Muscle layer of duodenum (tissue), 2 donors: ENCODE results near the gene AP1S3.
"Not testable (repeated sequence)": the region's sequence is repeated elsewhere in the genome, so short reads cannot be mapped to it uniquely, and the experiment has no call there.

ENCODE experiments used
- H3K27ac ChIP-seq: one replicate; pipeline ENCODE4 v1.7.0; 2013; ENCODE audit warnings: mild to moderate bottlenecking, low read length
- H3K27me3 ChIP-seq: one replicate; pipeline ENCODE4 v1.7.0; 2013; ENCODE audit warnings: low read depth, mild to moderate bottlenecking, control low read depth, low read length
- H3K36me3 ChIP-seq, 2 donors: one replicate each; pipeline ENCODE4 v1.7.0; 2013; ENCODE audit warnings: low read length in 2 of 2, control low read depth in 1 of 2, mild to moderate bottlenecking in 1 of 2; ENCODE audit not compliant: insufficient read depth in 2 of 2, control insufficient read depth in 1 of 2
- H3K4me1 ChIP-seq, 2 donors: one replicate each; pipeline ENCODE4 v1.7.0; 2013; ENCODE audit warnings: low read length in 2 of 2, mild to moderate bottlenecking in 2 of 2, control low read depth in 1 of 2, moderate library complexity in 1 of 2; ENCODE audit not compliant: insufficient read depth in 2 of 2, control insufficient read depth in 1 of 2
- H3K4me3 ChIP-seq, 2 donors: one replicate each; pipeline ENCODE4 v1.7.0; 2013; ENCODE audit warnings: low read length in 2 of 2, low read depth in 1 of 2, mild to moderate bottlenecking in 1 of 2
- H3K9me3 ChIP-seq, 2 donors: one replicate each; pipeline ENCODE4 v1.7.0; 2013; ENCODE audit warnings: low read length in 2 of 2, control low read depth in 1 of 2, mild to moderate bottlenecking in 1 of 2; ENCODE audit not compliant: control insufficient read depth in 1 of 2
- donor health status: healthy.

AP1S3 gene

GRCh38 chr2:223837287-223838061, at the start of gene AP1S3:
AP1S3 (minus strand) TSS chr2:223837582; CDS start chr2:223837450, 132 bp downstream.
- Histone ChIP-seq H3K27ac (peak within 1 kb of the TSS; percentile 39), H3K4me3 (peak within 1 kb of the TSS; percentile 72 to 82), H3K9me3 (no peaks in the 10 kb centered on the region), H3K27me3 (no peaks in the 10 kb centered on the region), H3K4me1 (peaks cover 0 to 8% of the 10 kb centered on the region in 2 donors), H3K36me3 (no peaks in the 10 kb centered on the region)

GRCh38 chr2:223887127-223887526, 49.7 kb upstream of the AP1S3 start:
- Histone ChIP-seq H3K9me3 (no peaks in the 10 kb centered on the region), H3K36me3 (peaks cover 9 to 21% of the 10 kb centered on the region in 2 donors), H3K4me1 (no peaks in the 10 kb centered on the region), H3K27ac (no peak overlapping the region), H3K4me3 (no peak overlapping the region), H3K27me3 (no peaks in the 10 kb centered on the region)

GRCh38 chr2:223886726-223887125, 49.3 kb upstream of the AP1S3 start:
- H3K27ac ChIP-seq: no peak overlapping the region

GRCh38 chr2:223884399-223884798, 47.0 kb upstream of the AP1S3 start:
- Histone ChIP-seq H3K4me1 (no peaks in the 10 kb centered on the region), H3K27ac (no peak overlapping the region), H3K9me3 (no peaks in the 10 kb centered on the region), H3K27me3 (no peaks in the 10 kb centered on the region), H3K36me3 (peaks cover 18 to 45% of the 10 kb centered on the region in 2 donors), H3K4me3 (no peak overlapping the region)

More at GRCh38 chr2:223886726-223887125, 49.3 kb upstream of the AP1S3 start:
- no peaks in the 10 kb centered on the region for H3K4me1 ChIP-seq
- peaks cover 9 to 25% of the 10 kb centered on the region in 2 donors for H3K36me3 ChIP-seq
- no peaks in the 10 kb centered on the region for H3K9me3 ChIP-seq
- H3K4me3 ChIP-seq: no peak overlapping the region
- no peaks in the 10 kb centered on the region for H3K27me3 ChIP-seq

- Histone ChIP-seq H3K4me3 (no peak overlapping the region), H3K4me1 (no peaks in the 10 kb centered on the region), H3K36me3 (peaks cover 34 to 61% of the 10 kb centered on the region in 2 donors), H3K9me3 (no peaks in the 10 kb centered on the region), H3K27ac (no peak overlapping the region), H3K27me3 (no peaks in the 10 kb centered on the region)
These were observed 45.3 kb upstream of the AP1S3 start for GRCh38 chr2:223882715-223883114.

GRCh38 chr2:223880796-223881195, 43.4 kb upstream of the AP1S3 start:
- H3K27me3 ChIP-seq: no peaks in the 10 kb centered on the region
- H3K9me3 ChIP-seq: no peaks in the 10 kb centered on the region
- no peak overlapping the region for H3K27ac ChIP-seq
- no peaks in the 10 kb centered on the region for H3K4me1 ChIP-seq
- H3K4me3 ChIP-seq: no peak overlapping the region
- H3K36me3 ChIP-seq: peaks cover 38 to 67% of the 10 kb centered on the region in 2 donors

- peaks cover 38 to 62% of the 10 kb centered on the region in 2 donors for H3K36me3 ChIP-seq
- H3K27ac ChIP-seq: no peak overlapping the region
These were observed 40.5 kb upstream of the AP1S3 start for GRCh38 chr2:223877721-223878410.

GRCh38 chr2:223873672-223874071, 36.3 kb upstream of the AP1S3 start:
- Histone ChIP-seq H3K9me3 (peaks cover 0 to 6% of the 10 kb centered on the region in 2 donors), H3K36me3 (peaks cover 19 to 29% of the 10 kb centered on the region in 2 donors), H3K27ac (no peak overlapping the region), H3K4me3 (no peak overlapping the region), H3K27me3 (no peaks in the 10 kb centered on the region), H3K4me1 (no peaks in the 10 kb centered on the region)

More at GRCh38 chr2:223877721-223878410, 40.5 kb upstream of the AP1S3 start:
- H3K4me1 ChIP-seq: no peaks in the 10 kb centered on the region
- peaks cover 0 to 6% of the 10 kb centered on the region in 2 donors for H3K9me3 ChIP-seq
- H3K4me3 ChIP-seq: no peak overlapping the region
- H3K27me3 ChIP-seq: no peaks in the 10 kb centered on the region

- not testable (repeated sequence) for H3K27me3 ChIP-seq, H3K4me3 ChIP-seq, H3K27ac ChIP-seq, H3K9me3 ChIP-seq, H3K4me1 ChIP-seq
- peaks cover 10 to 20% of the 10 kb centered on the region in 2 donors for H3K36me3 ChIP-seq
These were observed 35.4 kb upstream of the AP1S3 start for GRCh38 chr2:223872772-223873171.

- H3K9me3 ChIP-seq, H3K4me1 ChIP-seq, H3K4me3 ChIP-seq, H3K27me3 ChIP-seq, H3K27ac ChIP-seq: not testable (repeated sequence)
- H3K36me3 ChIP-seq: peaks cover 5 to 13% of the 10 kb centered on the region in 2 donors
These were observed 34.3 kb upstream of the AP1S3 start for GRCh38 chr2:223871661-223872060.

GRCh38 chr2:223870840-223871611, 33.6 kb upstream of the AP1S3 start:
- Histone ChIP-seq H3K36me3 (peaks cover 5 to 13% of the 10 kb centered on the region in 2 donors), H3K4me3 (no peak overlapping the region), H3K27ac (no peak overlapping the region), H3K9me3 (peaks cover 0 to 6% of the 10 kb centered on the region in 2 donors), H3K4me1 (no peaks in the 10 kb centered on the region), H3K27me3 (no peaks in the 10 kb centered on the region)
